ENCODE data around the gene IZUMO3.
"Not testable (repeated sequence)": the region's sequence is repeated elsewhere in the genome, so short reads cannot be mapped to it uniquely, and the experiment has no call there.

The IZUMO3 gene, protein sequence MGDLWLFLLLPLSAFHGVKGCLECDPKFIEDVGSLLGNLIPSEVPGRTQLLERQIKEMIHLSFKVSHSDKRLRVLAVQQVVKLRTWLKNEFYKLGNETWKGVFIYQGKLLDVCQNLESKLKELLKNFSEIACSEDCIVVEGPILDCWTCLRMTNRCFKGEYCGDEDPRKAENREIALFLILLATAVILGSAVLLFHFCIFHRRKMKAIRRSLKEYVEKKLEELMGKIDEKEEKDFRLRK

DNA sequence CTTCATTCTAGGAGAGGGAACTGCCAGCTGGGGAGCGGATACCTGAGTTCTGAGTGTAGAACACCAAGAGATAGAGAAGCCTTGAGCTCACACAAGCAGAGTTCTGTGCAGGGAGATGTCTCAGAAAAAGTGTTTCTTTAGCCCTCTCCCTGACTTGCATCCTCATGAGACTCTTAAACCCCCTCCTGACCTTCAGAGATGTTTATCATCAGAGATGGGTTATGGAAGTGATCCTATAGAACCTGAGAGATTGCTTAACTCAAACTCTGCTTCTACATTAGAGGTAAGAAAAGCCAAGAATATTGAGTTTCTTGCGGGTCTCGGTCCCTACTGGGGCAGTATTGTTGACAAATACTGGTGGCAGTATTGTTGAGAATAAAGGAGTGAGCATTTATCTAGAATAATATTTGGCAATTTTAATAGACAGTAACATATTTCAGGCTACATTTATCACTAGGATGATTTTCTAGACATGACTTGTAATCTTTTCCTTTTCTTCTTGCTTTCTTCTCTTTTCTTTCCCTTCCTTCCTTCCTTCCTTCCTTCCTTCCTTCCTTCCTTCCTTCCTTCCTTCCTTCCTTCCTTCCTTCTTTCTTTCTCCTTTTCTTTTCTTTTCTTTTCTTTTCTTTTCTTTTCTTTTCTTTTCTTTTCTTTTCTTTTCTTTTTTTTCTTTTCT lies at the start of gene IZUMO3:
IZUMO3 (minus strand) TSS at position 51 of the 676 bp plus-strand sequence. CDS start 248 bp downstream, outside the sequence.
- DNase-seq (ENCODE audit: extremely low read depth in 1 of 2, low read depth in 1 of 2): no peak

DNA sequence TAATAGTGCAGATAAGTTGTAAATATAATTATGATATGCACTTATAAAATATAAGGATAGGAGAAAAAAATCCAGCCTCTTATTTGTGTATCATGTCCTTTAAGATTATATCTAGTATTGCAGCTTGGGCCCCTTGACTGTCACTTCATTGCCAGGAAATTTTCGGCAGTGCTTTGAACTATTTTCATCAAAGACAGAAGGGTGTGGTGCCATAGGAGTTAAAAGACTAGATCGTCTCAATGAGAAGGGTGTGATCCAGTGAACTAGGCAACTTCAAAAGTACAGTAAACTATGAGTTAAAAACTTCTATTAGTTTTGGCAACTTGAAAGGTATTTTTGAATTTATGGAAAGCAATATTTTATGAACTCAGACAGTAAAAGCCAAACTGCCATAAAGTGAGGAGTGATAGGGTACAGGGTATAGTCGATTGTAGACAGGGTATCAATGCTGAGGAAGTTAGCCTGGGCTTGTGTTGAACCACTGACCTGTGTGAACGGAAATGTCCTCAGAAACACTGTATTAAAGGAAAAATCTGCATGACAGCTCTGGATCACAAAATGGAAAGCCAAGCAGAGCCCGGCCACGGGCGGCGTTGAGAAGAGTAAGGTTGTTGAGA lies 48.6 kb upstream of the IZUMO3 start:
- no peak for DNase-seq (ENCODE audit: extremely low read depth in 1 of 2, low read depth in 1 of 2)

DNA sequence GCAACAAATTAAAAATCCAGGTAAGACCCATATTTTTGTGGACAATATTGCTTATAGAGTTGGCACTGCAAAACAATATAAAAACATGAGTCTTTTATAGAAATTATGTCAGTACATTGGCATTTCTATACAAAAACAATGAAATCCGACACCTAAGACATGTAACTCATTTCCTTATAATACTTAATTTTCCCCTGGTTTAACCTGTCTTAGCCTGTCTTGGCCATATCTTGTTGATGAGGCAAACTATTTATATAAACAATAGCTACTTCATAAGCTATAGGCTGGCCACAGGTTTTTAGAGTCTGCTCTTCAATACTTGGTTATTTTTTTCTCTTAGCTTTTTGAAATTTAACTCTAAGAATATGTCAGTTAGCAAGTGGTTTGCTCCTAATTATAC lies 44.7 kb upstream of the IZUMO3 start:
- no peak for DNase-seq (ENCODE audit: extremely low read depth in 1 of 2, low read depth in 1 of 2)

DNA sequence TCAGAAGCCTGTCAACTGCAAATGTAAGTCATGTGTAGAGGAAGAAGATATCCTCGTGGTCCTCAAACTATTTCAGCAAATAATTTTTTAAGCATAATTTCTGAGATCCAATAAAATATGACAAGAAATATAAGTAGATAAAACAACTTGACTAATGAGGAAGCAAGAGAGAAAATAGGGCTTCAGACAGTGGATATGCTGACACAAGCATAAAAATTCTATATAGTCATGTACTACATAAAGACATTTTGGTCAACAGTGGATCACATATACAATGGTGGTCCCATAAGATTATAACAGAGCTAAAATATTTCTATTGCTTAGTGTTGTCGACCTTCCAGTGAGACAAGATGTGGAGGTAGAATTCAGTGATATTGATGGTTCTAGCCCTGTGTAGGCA lies 42.2 kb upstream of the IZUMO3 start:
- no peak for DNase-seq (ENCODE audit: extremely low read depth in 1 of 2, low read depth in 1 of 2)

DNA sequence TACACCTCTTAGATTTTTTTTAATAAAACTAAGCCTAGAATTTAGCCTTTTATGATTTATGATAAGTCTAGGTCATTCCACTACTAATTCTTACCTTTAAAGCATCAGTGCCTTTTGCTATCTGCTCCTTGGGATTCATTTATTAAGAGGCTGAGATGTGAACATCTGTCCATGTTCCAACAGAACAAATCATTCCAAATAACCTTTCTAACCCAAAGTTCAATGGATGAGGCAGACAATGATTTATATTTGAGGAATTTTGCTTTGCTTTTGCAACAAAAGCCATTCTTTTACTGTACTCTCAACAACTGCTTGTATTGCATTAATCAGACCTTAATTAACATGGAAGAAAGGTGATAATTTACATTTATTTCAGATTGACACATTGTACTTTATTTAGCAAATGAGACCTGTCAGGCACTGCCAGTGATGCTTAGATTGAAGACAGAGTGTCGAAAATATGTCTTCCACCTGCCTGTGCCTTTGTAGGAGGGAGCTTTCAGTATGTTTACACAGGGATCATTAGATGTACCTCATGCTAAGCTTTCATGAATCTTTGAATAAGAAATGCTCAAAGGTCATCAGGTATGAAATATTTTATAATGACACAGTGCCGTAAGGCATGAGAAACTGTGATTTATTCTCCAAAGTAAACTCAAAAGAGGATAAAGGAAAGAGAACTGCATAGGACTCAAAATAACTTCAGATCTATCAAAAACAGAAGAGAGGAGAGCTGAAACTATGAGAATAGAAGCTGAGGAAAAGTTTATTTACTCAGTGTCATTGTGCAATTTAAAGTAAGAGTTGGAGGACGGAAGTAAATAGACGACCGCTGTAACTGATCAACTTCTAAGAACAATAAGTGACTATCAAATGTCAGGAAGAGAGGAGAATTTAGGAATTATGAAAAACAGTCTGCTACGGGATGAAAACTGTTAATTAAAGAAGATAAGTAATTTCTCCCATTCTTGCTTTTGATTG lies 36.7 kb upstream of the IZUMO3 start:
- no peak for DNase-seq (ENCODE audit: extremely low read depth in 1 of 2, low read depth in 1 of 2)

DNA sequence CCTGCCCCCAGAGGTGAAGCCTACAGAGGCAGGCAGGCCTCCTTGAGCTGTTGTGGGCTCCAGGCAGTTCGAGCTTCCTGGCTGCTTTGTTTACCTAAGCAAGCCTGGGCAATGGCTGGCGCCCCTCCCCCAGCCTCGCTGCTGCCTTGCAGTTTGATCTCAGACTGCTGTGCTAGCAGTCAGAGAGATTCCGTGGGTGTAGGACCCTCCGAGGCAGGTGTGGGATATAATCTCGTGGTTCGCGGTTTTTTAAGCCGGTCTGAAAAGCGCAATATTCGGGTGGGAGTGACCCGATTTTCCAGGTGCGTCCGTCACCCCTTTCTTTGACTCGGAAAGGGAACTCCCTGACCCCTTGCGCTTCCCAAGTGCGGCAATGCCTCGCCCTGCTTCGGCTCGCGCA lies 34.3 kb upstream of the IZUMO3 start:
- DNase-seq (ENCODE audit: extremely low read depth in 1 of 2, low read depth in 1 of 2): not testable (repeated sequence)

DNA sequence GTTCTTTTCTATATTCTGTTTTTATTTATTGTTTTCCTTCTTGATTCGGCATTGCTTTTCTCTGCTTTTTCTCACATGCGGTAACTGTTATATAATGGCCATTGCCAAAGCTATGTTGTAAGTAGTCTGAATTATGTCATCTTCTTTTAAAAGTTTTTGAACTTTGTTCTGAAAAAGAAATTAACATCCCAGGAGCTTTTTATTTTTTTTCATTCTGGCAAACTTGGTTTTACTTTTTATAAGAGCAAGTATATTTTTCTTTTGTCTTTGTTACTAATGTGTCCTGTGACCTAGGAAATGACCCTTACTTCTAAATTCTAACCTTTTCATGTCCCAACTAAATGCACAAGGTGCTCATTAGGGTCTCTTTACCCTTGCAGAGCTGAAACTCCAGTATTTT lies 26.7 kb upstream of the IZUMO3 start:
- DNase-seq (ENCODE audit: extremely low read depth in 1 of 2, low read depth in 1 of 2): no peak

DNA sequence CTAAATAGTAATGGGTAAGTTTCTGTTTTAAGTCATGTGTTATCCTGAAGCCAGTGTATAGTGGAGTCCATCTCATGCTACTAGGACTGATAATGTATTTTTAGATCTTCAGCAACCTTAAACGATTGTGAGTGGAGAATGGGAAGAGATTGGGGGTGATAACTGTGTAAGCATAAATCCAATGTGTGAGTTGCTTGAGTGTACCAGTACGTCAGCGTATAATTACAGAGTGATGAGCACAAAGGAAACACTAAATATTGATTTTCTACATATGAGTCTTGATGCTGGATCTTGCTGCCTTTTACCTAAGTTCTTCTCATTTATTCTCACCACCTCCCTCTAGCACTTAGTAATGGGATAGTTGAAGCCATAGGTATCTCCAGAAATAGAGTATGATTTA lies 16.3 kb upstream of the IZUMO3 start:
- DNase-seq (ENCODE audit: extremely low read depth in 1 of 2, low read depth in 1 of 2): no peak

DNA sequence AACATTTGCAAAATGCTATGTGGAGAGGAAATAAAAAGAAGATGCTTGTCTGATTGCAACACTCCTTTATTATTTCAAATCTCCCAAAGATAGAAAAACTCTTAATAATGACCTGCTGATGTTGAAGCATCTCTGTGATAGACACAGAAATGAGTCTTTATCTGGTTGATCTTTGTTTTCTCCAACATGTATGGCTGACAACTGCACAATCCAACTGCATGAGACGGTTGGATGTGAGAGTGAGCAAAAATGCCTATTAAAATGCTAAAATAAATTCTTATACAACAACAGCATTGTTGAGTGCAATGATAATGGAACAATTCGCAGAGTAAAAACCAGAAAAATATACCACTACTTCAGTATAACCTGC lies 7.5 kb upstream of the IZUMO3 start:
- no peak for DNase-seq (ENCODE audit: extremely low read depth in 1 of 2, low read depth in 1 of 2)

DNA sequence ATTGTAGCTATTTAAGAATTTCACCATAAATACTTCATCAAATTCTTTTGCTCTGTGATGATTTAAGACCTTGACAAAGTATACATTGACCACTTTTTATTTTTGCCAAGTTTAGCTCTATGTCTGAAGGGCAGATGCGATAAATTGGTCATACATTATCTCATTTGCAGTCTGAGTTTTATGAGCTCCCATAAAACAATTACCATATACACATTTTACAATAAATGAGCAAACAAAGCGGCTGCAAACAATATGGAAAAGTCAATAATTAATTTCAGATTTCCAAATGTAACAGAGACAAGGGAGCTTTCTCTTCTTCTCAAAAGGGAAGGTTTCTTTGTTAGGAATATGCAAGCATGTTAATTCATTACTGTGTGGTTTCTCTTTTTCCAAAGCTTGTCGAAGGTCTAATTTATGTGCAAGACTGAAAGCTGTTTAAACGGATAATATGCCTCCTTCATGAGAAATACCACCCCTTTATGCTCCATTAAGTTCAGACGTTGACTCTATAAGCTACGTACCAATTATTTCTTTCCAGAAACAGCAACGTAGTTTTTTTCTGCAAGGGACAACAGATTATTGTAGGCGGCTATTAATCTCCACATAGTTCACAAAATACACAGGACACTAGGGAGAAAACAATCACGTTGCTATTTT lies 7.0 kb upstream of the IZUMO3 start:
- no peak for DNase-seq (ENCODE audit: extremely low read depth in 1 of 2, low read depth in 1 of 2)

DNA sequence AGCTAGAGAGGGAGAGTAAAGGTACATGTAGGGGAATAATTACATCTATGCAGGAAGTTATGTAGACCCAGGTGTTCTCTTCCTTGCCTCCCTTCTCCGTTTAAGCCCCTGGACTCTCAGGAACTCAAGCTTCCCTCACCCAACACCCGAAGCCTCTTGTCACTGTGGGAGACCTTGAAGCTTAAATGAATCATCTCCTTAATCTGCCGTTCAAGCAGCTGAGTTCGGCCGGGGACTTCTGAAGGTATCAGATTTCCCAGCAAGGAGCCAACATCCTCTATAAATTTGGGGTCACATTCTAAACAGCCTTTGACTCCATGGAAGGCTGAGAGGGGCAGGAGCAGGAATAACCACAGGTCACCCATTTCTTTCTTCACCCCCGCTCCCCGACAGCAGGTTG lies 412 bp downstream of the IZUMO3 start:
- no peak for DNase-seq (ENCODE audit: extremely low read depth in 1 of 2, low read depth in 1 of 2)

DNA sequence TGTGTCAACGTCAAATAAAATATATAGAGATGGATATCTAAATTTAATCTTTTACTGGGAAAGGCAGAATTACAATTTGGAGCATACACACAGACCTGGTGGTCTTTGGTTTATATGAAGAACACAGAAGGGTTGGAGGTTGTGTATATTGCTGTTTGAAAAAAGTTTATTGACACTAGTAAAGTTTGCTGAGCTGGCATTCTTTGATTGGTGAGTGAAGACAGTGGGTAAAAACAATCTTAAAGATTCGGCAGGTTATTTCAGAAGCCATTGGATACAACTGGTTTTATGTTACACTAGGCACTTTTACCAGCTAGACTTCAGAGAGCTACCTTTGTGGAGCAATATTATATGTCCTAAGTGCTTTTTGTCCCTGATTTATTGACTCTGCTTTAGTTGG lies 27.2 kb downstream of the IZUMO3 start:
- DNase-seq (ENCODE audit: extremely low read depth in 1 of 2, low read depth in 1 of 2): no peak

DNA sequence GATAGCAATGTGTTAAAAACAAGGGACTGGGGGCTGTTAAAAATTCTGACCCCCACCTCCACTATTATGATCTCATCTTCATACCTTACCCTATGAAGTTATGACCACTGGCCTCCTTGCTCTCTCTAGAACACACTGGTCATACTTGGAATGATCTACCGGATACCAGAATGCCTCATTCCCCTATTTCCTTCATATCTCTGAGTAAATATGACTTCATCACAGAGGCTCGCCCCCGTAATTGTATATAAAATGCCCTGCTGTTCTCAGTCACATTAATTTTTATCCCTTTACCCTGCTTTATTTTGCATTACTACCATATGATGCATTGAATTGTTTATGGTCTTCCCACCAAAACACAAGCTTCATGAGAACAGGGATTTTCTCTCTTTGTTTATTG lies 29.2 kb downstream of the IZUMO3 start:
- no peak for DNase-seq (ENCODE audit: extremely low read depth in 1 of 2, low read depth in 1 of 2)

DNA sequence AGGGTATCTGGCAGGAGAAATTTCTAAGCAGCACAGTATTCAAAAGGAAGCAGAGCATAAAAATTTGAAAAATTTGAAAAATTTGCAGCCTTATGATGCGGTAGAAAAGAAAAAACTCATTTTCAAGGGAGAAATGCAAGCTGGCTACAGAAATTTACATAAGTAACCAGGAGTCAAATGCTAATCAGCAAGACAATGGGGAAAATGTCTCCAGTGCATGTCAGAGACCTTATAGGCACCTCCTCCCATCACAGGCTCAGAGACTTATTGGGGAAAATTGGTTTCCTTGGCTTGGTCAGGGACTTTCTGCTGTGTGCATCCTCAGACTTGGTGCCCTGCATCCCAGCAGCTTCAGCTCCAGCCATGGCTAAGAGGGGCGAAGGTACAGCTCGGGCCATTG lies 35.8 kb downstream of the IZUMO3 start:
- DNase-seq (ENCODE audit: extremely low read depth in 1 of 2, low read depth in 1 of 2): no peak

DNA sequence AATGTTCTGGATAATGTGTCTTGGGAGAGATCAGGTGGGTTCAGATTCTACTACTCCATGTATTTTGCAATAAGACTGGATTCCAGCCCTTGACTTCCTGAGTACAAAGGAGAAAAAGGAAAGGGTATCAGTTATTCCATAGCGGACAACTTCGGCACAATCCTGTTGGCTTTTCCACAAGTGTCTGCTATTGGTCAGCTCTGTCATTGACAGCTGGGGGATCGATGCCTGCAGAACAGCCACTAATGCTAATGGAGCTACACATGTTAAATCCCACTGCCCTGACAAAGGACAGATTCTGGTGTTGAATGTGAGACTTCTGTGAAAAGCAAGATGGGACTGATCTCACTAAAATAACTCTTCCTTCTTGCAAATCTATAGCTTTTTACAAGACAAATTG lies 41.2 kb downstream of the IZUMO3 start:
- DNase-seq (ENCODE audit: extremely low read depth in 1 of 2, low read depth in 1 of 2): no peak

DNA sequence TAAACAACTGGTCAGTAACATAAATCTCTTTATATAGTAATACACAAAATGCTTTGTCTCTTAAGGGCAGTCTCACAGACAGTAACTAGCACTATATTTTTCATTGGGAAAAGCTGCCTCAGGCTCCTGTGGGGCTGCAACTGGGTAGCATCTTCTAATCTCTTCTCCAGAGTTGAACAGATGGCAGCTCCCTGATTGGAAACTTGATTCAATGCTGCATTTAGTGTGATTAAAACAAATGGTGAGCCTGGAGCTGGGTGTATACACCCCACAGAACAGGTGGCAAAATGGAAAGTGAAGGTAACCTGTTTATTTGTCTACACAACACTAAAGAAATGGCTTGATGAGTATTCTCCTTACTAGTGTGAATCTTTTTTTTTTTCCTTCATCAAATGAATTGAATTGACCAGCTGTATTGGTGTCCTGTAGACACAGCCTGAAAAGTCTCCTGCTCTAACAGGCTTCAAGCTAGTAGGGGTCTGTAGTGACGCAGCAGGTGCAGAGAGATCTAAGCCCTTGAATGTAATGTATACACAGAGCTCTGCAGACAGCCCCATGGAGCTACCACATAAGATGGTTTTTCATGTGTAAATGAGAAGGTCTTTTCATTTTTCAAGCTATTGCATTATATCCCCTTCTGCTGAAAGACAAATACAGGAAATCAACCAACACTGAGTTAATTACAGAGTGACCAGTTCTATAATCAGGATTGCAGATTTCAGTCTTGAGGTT lies 43.3 kb downstream of the IZUMO3 start:
- no peak for DNase-seq (ENCODE audit: extremely low read depth in 1 of 2, low read depth in 1 of 2)

DNA sequence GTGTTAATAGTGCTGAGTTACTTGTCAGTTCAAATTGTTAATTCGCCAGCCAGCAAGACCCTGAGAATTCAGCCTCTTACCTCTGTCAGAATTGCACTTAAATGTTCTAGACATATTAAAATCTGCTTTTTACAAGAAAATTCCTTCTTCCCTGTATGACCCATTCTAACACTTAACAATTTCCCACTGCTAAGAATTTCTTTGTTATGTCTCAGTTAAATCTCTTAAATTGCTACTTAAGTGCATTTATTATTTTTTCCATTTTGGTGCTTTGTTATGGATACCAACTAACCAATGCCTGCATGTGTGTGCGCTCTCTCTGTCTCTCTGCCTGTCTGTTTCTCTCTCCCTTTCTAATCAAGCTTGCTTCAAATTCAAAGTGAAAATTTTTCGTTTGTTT lies 44.9 kb downstream of the IZUMO3 start:
- no peak for DNase-seq (ENCODE audit: extremely low read depth in 1 of 2, low read depth in 1 of 2)

DNA sequence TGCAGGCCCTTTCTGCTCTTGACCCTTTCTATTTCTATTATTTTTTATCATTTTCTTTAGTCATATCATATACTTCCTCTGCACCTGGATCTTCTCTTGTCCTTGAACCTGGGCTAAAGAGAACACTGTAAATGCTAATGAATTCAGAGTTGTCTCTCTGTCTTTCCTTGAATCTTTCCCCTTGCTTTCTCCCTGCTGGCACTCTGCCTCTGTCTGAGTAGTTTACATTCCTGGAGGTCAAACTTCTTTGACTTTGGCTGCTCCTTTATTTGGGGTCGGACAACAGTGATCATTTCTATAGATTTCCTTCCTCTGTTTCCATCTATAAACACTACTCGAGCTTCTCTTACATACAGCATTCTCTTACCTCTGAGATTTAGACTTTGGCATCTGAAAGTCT lies 47.1 kb downstream of the IZUMO3 start:
- DNase-seq (ENCODE audit: extremely low read depth in 1 of 2, low read depth in 1 of 2): no peak

DNA sequence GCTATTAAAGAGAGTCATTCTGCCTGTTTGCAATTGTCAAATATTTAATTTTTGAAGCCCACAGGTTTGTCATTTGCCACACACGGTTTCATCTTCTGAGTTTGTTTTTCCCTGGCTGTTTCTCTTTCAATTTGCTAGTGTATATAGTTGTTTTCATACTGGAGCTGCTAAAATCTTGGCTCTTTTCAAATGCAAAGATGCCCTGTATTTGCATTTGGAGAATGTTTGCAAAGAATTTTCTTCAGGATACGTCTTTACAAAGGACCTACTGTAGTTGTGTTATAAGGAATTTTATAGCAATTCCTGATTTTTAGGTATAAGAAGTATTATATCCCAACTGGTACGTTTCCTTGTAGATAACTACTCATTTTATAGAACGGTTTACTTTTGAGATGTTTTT lies 48.0 kb downstream of the IZUMO3 start:
- DNase-seq (ENCODE audit: extremely low read depth in 1 of 2, low read depth in 1 of 2): no peak

All from activated CD8-positive, alpha-beta memory T cell treated with anti-CD3 and anti-CD28 coated beads for 1 hour (primary cell).